GM13976 (cell line): ENCODE measurements around the gene ANKLE2.

Experiments
- DNase-seq: peaks from one replicate; pipeline ENCODE4 v3.0.0; 2012; ENCODE audit warnings: low spot score
- in situ Hi-C: fragments of 300-500 bp; cut with MboI; formaldehyde crosslinking; loops from one replicate; pipeline ENCODE4 v1.12.0; 2022; ENCODE audit warnings: low sequenced_read_pairs, mixed read lengths, inconsistent platforms; ENCODE audit not compliant: unreplicated experiment
- TF ChIP-seq, protein P1 (sequence below): IDR thresholded peaks from 2 replicates; pipeline ENCODE4 v1.5.1; 2012; ENCODE audit warnings: borderline replicate concordance, mild to moderate bottlenecking; ENCODE audit not compliant: insufficient read depth; ENCODE audit errors: extremely low read depth, missing control alignments, control extremely low read depth

ANKLE2 gene

GRCh38 chr12:132747395-132747794, 14.2 kb downstream of the ANKLE2 start:
- in situ Hi-C loops: no loop called here
- TF ChIP-seq, protein P1, sequence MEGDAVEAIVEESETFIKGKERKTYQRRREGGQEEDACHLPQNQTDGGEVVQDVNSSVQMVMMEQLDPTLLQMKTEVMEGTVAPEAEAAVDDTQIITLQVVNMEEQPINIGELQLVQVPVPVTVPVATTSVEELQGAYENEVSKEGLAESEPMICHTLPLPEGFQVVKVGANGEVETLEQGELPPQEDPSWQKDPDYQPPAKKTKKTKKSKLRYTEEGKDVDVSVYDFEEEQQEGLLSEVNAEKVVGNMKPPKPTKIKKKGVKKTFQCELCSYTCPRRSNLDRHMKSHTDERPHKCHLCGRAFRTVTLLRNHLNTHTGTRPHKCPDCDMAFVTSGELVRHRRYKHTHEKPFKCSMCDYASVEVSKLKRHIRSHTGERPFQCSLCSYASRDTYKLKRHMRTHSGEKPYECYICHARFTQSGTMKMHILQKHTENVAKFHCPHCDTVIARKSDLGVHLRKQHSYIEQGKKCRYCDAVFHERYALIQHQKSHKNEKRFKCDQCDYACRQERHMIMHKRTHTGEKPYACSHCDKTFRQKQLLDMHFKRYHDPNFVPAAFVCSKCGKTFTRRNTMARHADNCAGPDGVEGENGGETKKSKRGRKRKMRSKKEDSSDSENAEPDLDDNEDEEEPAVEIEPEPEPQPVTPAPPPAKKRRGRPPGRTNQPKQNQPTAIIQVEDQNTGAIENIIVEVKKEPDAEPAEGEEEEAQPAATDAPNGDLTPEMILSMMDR: no peak
- DNase-seq: no peak

- DNase-seq: no peak
- TF ChIP-seq, protein P1: no peak
- in situ Hi-C loops: no loop called here
These were observed 15.0 kb downstream of the ANKLE2 start for GRCh38 chr12:132746613-132747012.

DNA sequence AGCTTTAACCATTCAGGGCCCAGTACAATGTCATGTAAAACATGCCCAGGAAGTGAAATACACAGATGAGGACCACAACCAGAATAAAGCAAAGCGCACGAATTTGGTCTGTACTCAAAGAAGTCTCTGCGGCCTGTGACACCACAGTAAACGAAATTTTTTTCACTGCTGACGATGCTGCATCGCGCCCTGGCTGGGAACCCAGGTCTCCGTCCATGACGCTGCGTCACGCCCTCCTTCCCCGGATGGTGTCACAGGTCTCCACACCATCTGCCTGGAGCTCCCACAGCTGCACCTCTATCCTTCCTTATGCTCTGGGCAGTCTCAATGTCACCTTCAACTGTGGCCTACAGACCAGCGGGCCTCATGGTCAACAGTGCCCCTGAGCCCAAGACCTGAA, 17.8 kb downstream of the ANKLE2 start:
- no peak for DNase-seq
- in situ Hi-C loops: no loop called here
- TF ChIP-seq, protein P1: no peak

DNA sequence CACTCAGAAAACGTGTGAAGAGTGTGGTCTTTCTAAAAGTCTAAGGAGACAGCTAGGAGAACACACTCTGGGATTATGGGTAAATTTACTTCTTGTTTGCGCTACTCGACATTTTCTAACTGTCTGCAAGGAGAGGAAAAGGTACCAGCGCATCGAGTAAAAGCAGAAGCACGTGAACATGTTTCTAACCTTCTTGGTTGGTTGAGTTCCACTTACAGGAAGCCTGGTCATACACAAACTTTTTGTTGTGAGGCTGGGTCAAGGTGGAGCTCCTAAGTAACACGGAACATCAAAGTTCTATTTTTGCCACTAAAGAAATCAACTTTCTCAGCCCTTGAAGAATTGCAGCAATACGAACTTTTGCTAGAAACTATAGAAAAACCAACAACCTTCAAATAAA, 20.0 kb downstream of the ANKLE2 start:
- DNase-seq: no peak

GRCh38 chr12:132740652-132741051, 21.0 kb downstream of the ANKLE2 start:
- no peak for DNase-seq
- TF ChIP-seq, protein P1: no peak
- in situ Hi-C loops: no loop called here

More for the DNA sequence above, 20.0 kb downstream of the ANKLE2 start:
- TF ChIP-seq, protein P1: no peak
- in situ Hi-C loops: no loop called here

DNA sequence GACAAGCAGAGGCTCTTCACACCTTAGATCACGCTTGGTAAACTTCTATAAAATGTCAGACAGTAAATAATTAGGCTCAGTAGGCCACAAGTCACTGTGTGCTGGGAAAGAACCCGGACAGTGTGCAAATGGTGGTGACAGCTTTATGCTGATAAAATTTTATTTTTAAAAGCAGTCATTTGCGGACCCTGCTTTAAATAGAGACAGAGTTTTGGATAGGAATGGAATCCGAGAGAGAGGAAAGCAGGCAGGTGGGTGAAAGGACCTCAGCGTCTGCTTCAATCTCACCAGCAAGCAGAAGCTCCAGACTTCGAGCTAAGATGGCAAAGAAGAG, 21.4 kb downstream of the ANKLE2 start:
- no peak for DNase-seq
- in situ Hi-C loops: no loop called here
- TF ChIP-seq, protein P1: no peak
